Muscle layer of colon (tissue), 2 donors: ENCODE measurements around the gene ZFAND6.
"Not testable (repeated sequence)": the region's sequence is repeated elsewhere in the genome, so short reads cannot be mapped to it uniquely, and the experiment has no call there.

Source experiments
- H3K27ac ChIP-seq: one replicate; pipeline ENCODE4 v1.7.0; 2013; ENCODE audit warnings: low read depth, mild to moderate bottlenecking, low read length, moderate library complexity
- H3K27me3 ChIP-seq, 2 donors: one replicate each; pipeline ENCODE4 v1.7.0; 2013; ENCODE audit warnings: low read length in 2 of 2, mild to moderate bottlenecking in 2 of 2; ENCODE audit not compliant: insufficient read depth in 2 of 2, control insufficient read depth in 1 of 2
- H3K36me3 ChIP-seq: one replicate; pipeline ENCODE4 v1.7.0; 2013; ENCODE audit warnings: mild to moderate bottlenecking, low read length; ENCODE audit not compliant: insufficient read depth
- H3K4me1 ChIP-seq: one replicate; pipeline ENCODE4 v1.7.0; 2013; ENCODE audit warnings: mild to moderate bottlenecking, low read length; ENCODE audit not compliant: insufficient read depth
- H3K4me3 ChIP-seq, 2 donors: one replicate each; pipeline ENCODE4 v1.7.0; 2013; ENCODE audit warnings: low read length in 2 of 2, low read depth in 1 of 2, mild to moderate bottlenecking in 1 of 2, moderate library complexity in 1 of 2
- H3K9ac ChIP-seq: one replicate; pipeline ENCODE4 v1.7.0; 2013; ENCODE audit warnings: low read length
- H3K9me3 ChIP-seq: one replicate; pipeline ENCODE4 v1.7.0; 2013; ENCODE audit warnings: mild to moderate bottlenecking, low read length
- donor health status: abdominal sarcoma.
- donor health status: Adenocarcinoma of cecum.

Gene ZFAND6

GRCh38 chr15:80076321-80077318, 17.1 kb downstream of the ZFAND6 start:
- Histone ChIP-seq H3K27ac (no peak overlapping the region), H3K4me3 (peak overlapping the region in 1 of 2 donors; percentile 25), H3K9me3 (no peaks in the 10 kb centered on the region), H3K27me3 (no peaks in the 10 kb centered on the region), H3K9ac (peak overlapping the region; percentile 0), H3K36me3 (no peaks in the 10 kb centered on the region), H3K4me1 (peaks cover 34% of the 10 kb centered on the region)

- Histone ChIP-seq H3K9me3 (no peaks in the 10 kb centered on the region), H3K4me1 (peaks cover 13% of the 10 kb centered on the region), H3K27me3 (no peaks in the 10 kb centered on the region), H3K27ac (no peak overlapping the region), H3K9ac (no peak overlapping the region), H3K36me3 (no peaks in the 10 kb centered on the region), H3K4me3 (no peak overlapping the region)
Observed at GRCh38 chr15:80081390-80081789, 21.9 kb downstream of the ZFAND6 start.

GRCh38 chr15:80087104-80087503, 27.6 kb downstream of the ZFAND6 start:
- Histone ChIP-seq H3K36me3 (no peaks in the 10 kb centered on the region), H3K9me3 (no peaks in the 10 kb centered on the region), H3K4me1 (no peaks in the 10 kb centered on the region), H3K4me3 (no peak overlapping the region), H3K27ac (no peak overlapping the region), H3K27me3 (no peaks in the 10 kb centered on the region), H3K9ac (no peak overlapping the region)

GRCh38 chr15:80090041-80090440, 30.6 kb downstream of the ZFAND6 start:
- no peaks in the 10 kb centered on the region for H3K36me3 ChIP-seq
- peaks cover 14% of the 10 kb centered on the region for H3K4me1 ChIP-seq
- H3K9me3 ChIP-seq: no peaks in the 10 kb centered on the region

GRCh38 chr15:80090879-80091503, 31.5 kb downstream of the ZFAND6 start:
- H3K27me3 ChIP-seq: no peaks in the 10 kb centered on the region
- H3K4me1 ChIP-seq: peaks cover 21% of the 10 kb centered on the region
- no peak overlapping the region for H3K9ac ChIP-seq
- H3K27ac ChIP-seq: no peak overlapping the region
- no peaks in the 10 kb centered on the region for H3K36me3 ChIP-seq
- no peak overlapping the region for H3K4me3 ChIP-seq
- no peaks in the 10 kb centered on the region for H3K9me3 ChIP-seq

More at GRCh38 chr15:80090041-80090440, 30.6 kb downstream of the ZFAND6 start:
- Histone ChIP-seq H3K27ac (no peak overlapping the region), H3K27me3 (no peaks in the 10 kb centered on the region), H3K9ac (no peak overlapping the region), H3K4me3 (no peak overlapping the region)

- H3K4me1 ChIP-seq: peaks cover 27% of the 10 kb centered on the region
- no peaks in the 10 kb centered on the region for H3K9me3 ChIP-seq
Observed at GRCh38 chr15:80093854-80094418, 34.5 kb downstream of the ZFAND6 start.

GRCh38 chr15:80095511-80095910, 36.0 kb downstream of the ZFAND6 start:
- no peaks in the 10 kb centered on the region for H3K9me3 ChIP-seq
- H3K9ac ChIP-seq: no peak overlapping the region
- H3K27ac ChIP-seq: no peak overlapping the region
- H3K27me3 ChIP-seq: no peaks in the 10 kb centered on the region
- no peak overlapping the region for H3K4me3 ChIP-seq
- peaks cover 31% of the 10 kb centered on the region for H3K4me1 ChIP-seq
- no peaks in the 10 kb centered on the region for H3K36me3 ChIP-seq

More at GRCh38 chr15:80093854-80094418, 34.5 kb downstream of the ZFAND6 start:
- no peaks in the 10 kb centered on the region for H3K27me3 ChIP-seq
- no peak overlapping the region for H3K4me3 ChIP-seq
- H3K36me3 ChIP-seq: no peaks in the 10 kb centered on the region
- H3K27ac ChIP-seq: no peak overlapping the region
- H3K9ac ChIP-seq: no peak overlapping the region

GRCh38 chr15:80095969-80096368, 36.5 kb downstream of the ZFAND6 start:
- no peak overlapping the region for H3K27ac ChIP-seq
- H3K27me3 ChIP-seq: no peaks in the 10 kb centered on the region
- H3K4me1 ChIP-seq: peaks cover 31% of the 10 kb centered on the region
- no peak overlapping the region for H3K4me3 ChIP-seq
- H3K36me3 ChIP-seq: no peaks in the 10 kb centered on the region
- H3K9me3 ChIP-seq: no peaks in the 10 kb centered on the region
- H3K9ac ChIP-seq: no peak overlapping the region

- Histone ChIP-seq H3K4me3 (no peak overlapping the region), H3K36me3 (no peaks in the 10 kb centered on the region), H3K9ac (no peak overlapping the region), H3K9me3 (no peaks in the 10 kb centered on the region), H3K27ac (no peak overlapping the region), H3K27me3 (no peaks in the 10 kb centered on the region), H3K4me1 (peaks cover 31% of the 10 kb centered on the region)
Observed at GRCh38 chr15:80098341-80098740, 38.9 kb downstream of the ZFAND6 start.

GRCh38 chr15:80099241-80099640, 39.8 kb downstream of the ZFAND6 start:
- Histone ChIP-seq H3K9ac (no peak overlapping the region), H3K27me3 (no peaks in the 10 kb centered on the region), H3K9me3 (no peaks in the 10 kb centered on the region), H3K4me3 (no peak overlapping the region), H3K27ac (no peak overlapping the region), H3K36me3 (no peaks in the 10 kb centered on the region), H3K4me1 (peaks cover 25% of the 10 kb centered on the region)

- not testable (repeated sequence) for H3K27ac ChIP-seq, H3K36me3 ChIP-seq, H3K9me3 ChIP-seq, H3K9ac ChIP-seq, H3K4me3 ChIP-seq, H3K27me3 ChIP-seq
- H3K4me1 ChIP-seq: peaks cover 21% of the 10 kb centered on the region
Observed at GRCh38 chr15:80099662-80100061, 40.2 kb downstream of the ZFAND6 start.
